Heart left ventricle (tissue), 11 donors: ENCODE measurements around the gene ANKRD36C. TPM values are rescaled to one million over a fixed set of nuclear protein-coding genes. Genes with fewer than 3 reads are reported as not detected.

Source experiments
- polyA plus RNA-seq, 2 donors: library from polyadenylated mRNA; stranded (reverse); fragments of 200-250 nt; gene quantifications; one replicate each; pipeline ENCODE4 v1.2.3, GENCODE V29; 2013
- total RNA-seq, 9 donors: library from RNA; depleted of rRNA in 2 of 9; stranded (reverse); fragments of >200 nt in 2 of 9; fragmentation: NEBNext Ultra II Directional in 3 of 9; extraction: Animal tissue kit (Norgen Biotek cat#: 25700) in 3 of 9; gene quantifications; one replicate each; pipeline versions ENCODE4 v1.1.0 to v1.2.4, GENCODE V29; 2016 to 2023
- donor health status: ischemic (EF 13 %, LVEDD 7.1; RV severe dilation, severe dysfunction).
- donor health status: healthy with polysubstance abuse.
- donor health status: DM: no; HTN: yes; CAD: no.
- donor health status: DM: no; HTN: no; CAD: no.
- donor health status: ischemic (EF 25% LVEDD 5.7; RV mildly dilated, moderate dysfunction).
- donor health status: healthy.
- donor health status: DM: yes; HTN: yes; CAD: no.
- donor health status: PGD.
- donor health status: nonischemic (EF 23%, LVEDD 6.1; RV moderate dilation, normal function).

ANKRD36C gene
- total and polyA plus RNA-seq, 11 donors, result 1.3 to 17.7 (median 5.8) TPM

Other genes starting within 250 kb of the ANKRD36C start
- gene GPAT2, start 43.1 kb upstream of the ANKRD36C start, total RNA-seq, result 10 to 100 TPM in 2 of 9 donors, 1 to 10 TPM in 7; 1.7 to 20.2 (median 5.5) TPM
- gene GPAT2, start 43.1 kb upstream of the ANKRD36C start, polyA plus RNA-seq, result 1 to 10 TPM; 2.1 to 5.6 TPM
- 1 to 10 TPM; 2.2 to 6.1 (median 3.6) TPM for gene ADRA2B, start 124.7 kb upstream of the ANKRD36C start, total RNA-seq
- gene ADRA2B, start 124.7 kb upstream of the ANKRD36C start, polyA plus RNA-seq, result 1 to 10 TPM; 1.5 to 3.5 TPM
- not detected for gene ASTL, start 146.7 kb upstream of the ANKRD36C start, total RNA-seq
- gene ASTL, start 146.7 kb upstream of the ANKRD36C start, polyA plus RNA-seq, result under 1 TPM in 1 of 2 donors, not detected in 1; 0.14 TPM
- 10 to 100 TPM in 1 of 9 donors, 1 to 10 TPM in 6, under 1 TPM in 2; 0.56 to 11.1 (median 2.7) TPM for gene DUSP2, start 153.6 kb upstream of the ANKRD36C start, total RNA-seq
- 10 to 100 TPM in 1 of 2 donors, 1 to 10 TPM in 1; 1.4 to 23.1 TPM for gene DUSP2, start 153.6 kb upstream of the ANKRD36C start, polyA plus RNA-seq
- 100 to 1,000 TPM; 148 to 526 (median 188) TPM for gene STARD7, start 217.0 kb upstream of the ANKRD36C start, total RNA-seq
- 100 to 1,000 TPM in 1 of 2 donors, 10 to 100 TPM in 1; 58.3 to 520 TPM for gene STARD7, start 217.0 kb upstream of the ANKRD36C start, polyA plus RNA-seq